Common myeloid progenitor, CD34-positive (primary cell): ENCODE data around the gene CAV2.

Experiments
- CTCF ChIA-PET: fragments of 350-600 bp; sonication (Branson Sonifier 250); formaldehyde crosslinking; loops from one replicate; lab custom pipeline; 2021; ENCODE audit warnings: antibody characterized with exemption; lab: Charles Lee
- POLR2A ChIA-PET: fragments of 350-600 bp; sonication (Branson Sonifier 250); formaldehyde crosslinking; loops from one replicate; lab custom pipeline; 2021; ENCODE audit warnings: antibody characterized with exemption; lab: Charles Lee
- DNase-seq, 3 donors: peaks; one replicate each; pipeline versions ENCODE4 v3.0.0 to v3.0.0-alpha.2; 2013
- H3K27ac ChIP-seq, 2 experiments: 1 replicate in 1 of 2; 2 replicates in 1 of 2; pipeline ENCODE4 v1.7.0; 2013; ENCODE audit warnings: inconsistent platforms in 2 of 2, low read length in 2 of 2, mild to moderate bottlenecking in 2 of 2, low read depth in 1 of 2, moderate library complexity in 1 of 2; ENCODE audit not compliant: severe bottlenecking in 2 of 2, insufficient read depth in 1 of 2, poor library complexity in 1 of 2
- H3K27me3 ChIP-seq, 5 experiments: replicated peaks in 2 of 5; 1 replicate in 3 of 5; 2 replicates in 2 of 5; pipeline versions ENCODE4 v1.6.1 to v1.7.0; 2013; ENCODE audit warnings: low read length in 4 of 5, mild to moderate bottlenecking in 2 of 5, moderate library complexity in 2 of 5, inconsistent platforms in 1 of 5; ENCODE audit not compliant: insufficient read depth in 5 of 5, control insufficient read depth in 4 of 5
- H3K36me3 ChIP-seq, 4 experiments: 1 replicate in 2 of 4; 2 replicates in 2 of 4; pipeline versions ENCODE4 v1.6.1 to v1.7.0; 2013; ENCODE audit warnings: low read length in 3 of 4, control low read depth in 1 of 4, mild to moderate bottlenecking in 1 of 4; ENCODE audit not compliant: control insufficient read depth in 4 of 4, insufficient read depth in 4 of 4
- H3K4me1 ChIP-seq, 4 experiments: 1 replicate in 3 of 4; 2 replicates in 1 of 4; pipeline versions ENCODE4 v1.6.1 to v1.7.1; 2013; ENCODE audit warnings: low read length in 3 of 4, mild to moderate bottlenecking in 3 of 4, control low read depth in 1 of 4, inconsistent platforms in 1 of 4, moderate library complexity in 1 of 4; ENCODE audit not compliant: control insufficient read depth in 4 of 4, insufficient read depth in 4 of 4; ENCODE audit errors: control extremely low read depth in 1 of 4
- H3K4me3 ChIP-seq, 7 experiments: 1 replicate in 4 of 7; 2 replicates in 3 of 7; pipeline versions ENCODE4 v1.5.1 to v1.7.0; 2013; ENCODE audit warnings: mild to moderate bottlenecking in 7 of 7, low read length in 6 of 7, moderate library complexity in 6 of 7, inconsistent platforms in 2 of 7, low read depth in 2 of 7, control low read depth in 1 of 7; ENCODE audit not compliant: insufficient read depth in 4 of 7, control insufficient read depth in 1 of 7; ENCODE audit errors: extremely low read depth in 1 of 7
- H3K9me3 ChIP-seq, 5 experiments: 1 replicate in 4 of 5; 2 replicates in 1 of 5; pipeline versions ENCODE4 v1.6.1 to v1.7.1; 2013; ENCODE audit warnings: low read length in 4 of 5, mild to moderate bottlenecking in 2 of 5, inconsistent platforms in 1 of 5, low read depth in 1 of 5, moderate library complexity in 1 of 5; ENCODE audit not compliant: control insufficient read depth in 4 of 5, insufficient read depth in 2 of 5; ENCODE audit errors: control extremely low read depth in 1 of 5
- WGBS: methylation state at CpG from one replicate; pipeline ENCODE4 v1.1.5; 2013; ENCODE audit not compliant: insufficient coverage; 5-methylcytosine and 5-hydroxymethylcytosine counted together

CAV2 gene

GRCh38 chr7:116543664-116544063 is 44.1 kb downstream of the CAV2 start:
- H3K27ac ChIP-seq, result no peak overlapping the region
- no peaks in the 10 kb centered on the region for H3K27me3 ChIP-seq
- H3K4me3 ChIP-seq, result no peak overlapping the region
- WGBS, result 100% methylated on average over 1 of the region's 2 CpGs
- H3K4me1 ChIP-seq, result no peaks in the 10 kb centered on the region
- H3K36me3 ChIP-seq, result no peaks in the 10 kb centered on the region
- ChIA-PET POLR2A (no interaction called here), CTCF (no interaction called here)
- H3K9me3 ChIP-seq, result peaks cover 0 to 3% (median 0%) of the 10 kb centered on the region in 5 experiments
- DNase-seq, result no peak

GRCh38 chr7:116544487-116544886 is 44.9 kb downstream of the CAV2 start:
- no peaks in the 10 kb centered on the region for H3K9me3 ChIP-seq
- WGBS, result 71% methylated on average over 1 of the region's 1 CpG
- H3K27me3 ChIP-seq, result no peaks in the 10 kb centered on the region
- DNase-seq, result no peak
- H3K36me3 ChIP-seq, result no peaks in the 10 kb centered on the region
- H3K27ac ChIP-seq, result no peak overlapping the region
- no peak overlapping the region for H3K4me3 ChIP-seq
- no peaks in the 10 kb centered on the region for H3K4me1 ChIP-seq
- ChIA-PET POLR2A (no interaction called here), CTCF (no interaction called here)

GRCh38 chr7:116545411-116545993 is 46.0 kb downstream of the CAV2 start:
- CTCF ChIA-PET, result interaction anchor here (0.7 kb wide), 1 partner anchor 18 kb away, joined by 3 read pairs; no protein-coding TSS in a partner anchor
- 98% methylated on average over 4 of the region's 6 CpGs for WGBS
- no peaks in the 10 kb centered on the region for H3K27me3 ChIP-seq

GRCh38 chr7:116546054-116546453 is 46.5 kb downstream of the CAV2 start:
- WGBS, result 97% methylated on average over 11 of the region's 11 CpGs

More at GRCh38 chr7:116545411-116545993, 46.0 kb downstream of the CAV2 start:
- no peaks in the 10 kb centered on the region for H3K4me1 ChIP-seq
- no peak overlapping the region for H3K27ac ChIP-seq
- no peak overlapping the region for H3K4me3 ChIP-seq
- POLR2A ChIA-PET, result no interaction called here
- H3K9me3 ChIP-seq, result no peaks in the 10 kb centered on the region
- no peaks in the 10 kb centered on the region for H3K36me3 ChIP-seq
- no peak for DNase-seq

GRCh38 chr7:116546916-116547315 is 47.4 kb downstream of the CAV2 start:
- no CpG with 5 or more reads among the region's 1 CpG for WGBS
- no peak overlapping the region for H3K27ac ChIP-seq
- no peaks in the 10 kb centered on the region for H3K4me1 ChIP-seq
- no peaks in the 10 kb centered on the region for H3K27me3 ChIP-seq
- H3K4me3 ChIP-seq, result no peak overlapping the region
- DNase-seq, result no peak
- H3K9me3 ChIP-seq, result no peaks in the 10 kb centered on the region
- H3K36me3 ChIP-seq, result no peaks in the 10 kb centered on the region
- ChIA-PET CTCF (interaction anchor here (0.7 to 1.4 kb wide), 4 partner anchors 13 to 407 kb away, joined by 3 read pairs; no protein-coding TSS in a partner anchor), POLR2A (interaction anchor here (0.6 kb wide), 1 partner anchor 172 kb away, joined by 8 read pairs; no protein-coding TSS in a partner anchor)

More at GRCh38 chr7:116546054-116546453, 46.5 kb downstream of the CAV2 start:
- no peaks in the 10 kb centered on the region for H3K27me3 ChIP-seq
- H3K9me3 ChIP-seq, result no peaks in the 10 kb centered on the region
- POLR2A ChIA-PET, result no interaction called here
- no peaks in the 10 kb centered on the region for H3K36me3 ChIP-seq
- H3K27ac ChIP-seq, result no peak overlapping the region
- no peaks in the 10 kb centered on the region for H3K4me1 ChIP-seq
- H3K4me3 ChIP-seq, result no peak overlapping the region
- DNase-seq, result no peak
- CTCF ChIA-PET, result interaction anchor here (0.7 kb wide), 2 partner anchors 18 to 407 kb away, joined by 3 read pairs; no protein-coding TSS in a partner anchor

GRCh38 chr7:116547347-116547746 is 47.8 kb downstream of the CAV2 start:
- H3K27ac ChIP-seq, result no peak overlapping the region
- H3K27me3 ChIP-seq, result no peaks in the 10 kb centered on the region
- ChIA-PET POLR2A (no interaction called here), CTCF (interaction anchor here (0.9 to 1.4 kb wide), 3 partner anchors 13 to 34 kb away, joined by 3 read pairs; no protein-coding TSS in a partner anchor)
- WGBS, result 83% methylated on average over 1 of the region's 2 CpGs
- H3K9me3 ChIP-seq, result no peaks in the 10 kb centered on the region
- no peak overlapping the region for H3K4me3 ChIP-seq
- no peaks in the 10 kb centered on the region for H3K36me3 ChIP-seq
- no peaks in the 10 kb centered on the region for H3K4me1 ChIP-seq
- no peak for DNase-seq

GRCh38 chr7:116548506-116548905 is 49.0 kb downstream of the CAV2 start:
- CTCF ChIA-PET, result no interaction called here
- DNase-seq, result no peak
- POLR2A ChIA-PET, result no interaction called here
- H3K4me1 ChIP-seq, result no peaks in the 10 kb centered on the region
- no peaks in the 10 kb centered on the region for H3K9me3 ChIP-seq
- H3K27ac ChIP-seq, result no peak overlapping the region
- no peak overlapping the region for H3K4me3 ChIP-seq
- 100% methylated on average over 3 of the region's 3 CpGs for WGBS
- H3K27me3 ChIP-seq, result no peaks in the 10 kb centered on the region
- no peaks in the 10 kb centered on the region for H3K36me3 ChIP-seq
